ENCODE measurements around the gene GCGR. TPM values are rescaled to one million over a fixed set of nuclear protein-coding genes. Genes with fewer than 3 reads are reported as not detected.

Gene GCGR
- total and polyA plus RNA-seq, 3 donors from 2014 or later, result 0.88 to 1.5 (median 1.3) TPM

DNA sequence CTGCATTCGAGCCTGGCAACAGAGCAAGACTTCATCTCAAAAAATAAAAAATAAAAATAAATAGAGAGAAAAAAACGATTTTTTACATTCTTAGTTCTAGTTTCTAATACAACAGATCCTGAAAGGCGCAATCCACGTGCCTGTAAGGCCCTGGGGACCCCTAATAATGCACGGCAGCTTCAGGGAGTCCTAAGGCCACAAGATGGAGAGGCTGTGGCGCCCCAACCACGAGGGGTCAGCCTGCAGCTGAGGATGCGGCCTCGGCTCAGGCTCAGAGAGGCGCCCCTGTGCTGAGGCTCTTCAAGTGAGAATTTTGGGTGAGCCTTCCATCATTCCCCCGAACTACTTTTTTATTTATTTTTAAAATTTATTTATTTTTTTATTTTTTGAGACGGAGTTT is 45.5 kb downstream of the GCGR start:
- intact Hi-C loops (cut with DNase I; ENCODE audit: low total_unique reads), result no loop called here
- H3K9me3 ChIP-seq, result no peaks in the 10 kb centered on the region
- TF ChIP-seq CTCF (IDR thresholded peaks at IDR 0.05) (no peak), POLR2A (IDR thresholded peaks at IDR 0.05) (no peak)
- no peak overlapping the region for H3K4me3 ChIP-seq
- H3K27me3 ChIP-seq, result no peaks in the 10 kb centered on the region
- H3K27ac ChIP-seq, result no peak overlapping the region
- 90 to 92% methylated on average over 12 of the region's 12 CpGs for WGBS, 2 donors
- H3K36me3 ChIP-seq (ENCODE audit: low read depth, missing control alignments), result no peaks in the 10 kb centered on the region
- H3K4me1 ChIP-seq, result no peaks in the 10 kb centered on the region
- DNase-seq, result no peak

DNA sequence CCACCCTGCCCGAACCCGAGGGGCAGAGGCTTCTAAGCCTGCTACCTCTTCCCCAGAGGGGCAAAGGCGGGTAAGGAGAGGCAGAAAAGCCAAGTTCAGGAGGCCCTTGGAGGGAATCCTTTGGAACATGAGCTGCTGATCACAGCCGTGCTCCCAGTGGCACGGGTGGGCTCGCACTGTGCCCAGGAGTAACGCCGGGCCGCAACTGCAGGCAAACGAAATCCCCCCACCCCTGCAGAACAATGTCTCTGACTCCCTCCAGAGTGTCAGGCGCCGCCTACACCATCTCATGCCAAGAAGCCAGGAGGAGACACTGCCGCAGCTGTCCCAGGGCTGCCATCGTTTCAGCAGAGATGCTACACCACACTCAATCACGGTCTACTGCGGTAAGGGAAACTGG is 47.5 kb downstream of the GCGR start:
- H3K4me1 ChIP-seq, result no peaks in the 10 kb centered on the region
- DNase-seq, result no peak
- H3K27me3 ChIP-seq, result no peaks in the 10 kb centered on the region
- 98 to 100% methylated on average over 7 to 16 of the region's 16 CpGs for WGBS, 2 donors
- no peaks in the 10 kb centered on the region for H3K36me3 ChIP-seq (ENCODE audit: low read depth, missing control alignments)
- no peaks in the 10 kb centered on the region for H3K9me3 ChIP-seq
- intact Hi-C loops (cut with DNase I; ENCODE audit: low total_unique reads), result no loop called here
- H3K27ac ChIP-seq, result no peak overlapping the region
- H3K4me3 ChIP-seq, result no peak overlapping the region
- no peak for TF ChIP-seq POLR2A (IDR thresholded peaks at IDR 0.05)
- TF ChIP-seq CTCF (IDR thresholded peaks at IDR 0.05), result no peak

GRCh38 chr17:81852237-81852636 is 48.3 kb downstream of the GCGR start:
- Histone ChIP-seq H3K4me3 (no peak overlapping the region), H3K9me3 (no peaks in the 10 kb centered on the region), H3K4me1 (no peaks in the 10 kb centered on the region), H3K27me3 (no peaks in the 10 kb centered on the region), H3K36me3 (ENCODE audit: low read depth, missing control alignments) (no peaks in the 10 kb centered on the region), H3K27ac (no peak overlapping the region)
- TF ChIP-seq POLR2A (IDR thresholded peaks at IDR 0.05) (no peak), CTCF (IDR thresholded peaks at IDR 0.05) (no peak)
- DNase-seq, result no peak
- intact Hi-C loops (cut with DNase I; ENCODE audit: low total_unique reads), result no loop called here
- WGBS, 2 donors, result 84 to 100% methylated on average over 3 to 12 of the region's 12 CpGs

DNA sequence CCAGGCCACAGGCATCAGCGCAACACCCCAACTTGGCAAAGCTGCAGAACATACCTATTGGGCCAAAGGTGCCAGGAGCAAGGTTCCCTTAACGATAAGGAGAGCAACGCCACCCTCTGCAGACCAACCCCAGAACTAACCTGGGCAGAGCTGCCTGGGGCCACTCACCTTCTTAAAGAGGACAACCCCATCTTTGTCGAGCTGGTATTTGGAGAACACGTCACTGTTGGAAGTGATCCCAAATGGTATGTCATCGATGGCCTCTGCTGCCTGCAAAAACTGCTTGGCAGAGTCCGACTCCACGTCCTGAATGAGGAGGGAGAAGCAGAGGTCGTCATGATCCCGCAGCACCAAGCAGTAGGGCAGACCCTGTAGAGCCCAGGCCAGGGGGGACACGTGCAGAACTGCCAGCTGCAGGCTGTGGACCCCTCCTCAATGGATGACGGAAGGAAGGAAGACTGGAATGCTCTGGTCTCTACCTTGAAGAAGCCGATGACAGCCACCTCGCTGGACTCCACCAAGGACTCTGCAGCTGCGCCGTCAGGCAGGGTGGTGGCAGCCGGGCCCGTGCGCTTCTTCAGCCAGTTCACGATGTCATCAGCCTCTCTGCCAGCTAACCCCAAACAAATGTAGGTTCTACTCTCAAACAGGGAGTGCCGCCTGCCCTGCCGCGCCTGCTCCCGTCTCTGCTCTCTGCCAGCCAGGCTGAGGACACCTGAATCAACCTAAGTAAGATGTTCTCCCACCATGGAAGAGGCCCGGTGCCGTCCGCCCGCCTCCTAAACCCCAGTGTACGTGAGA is 51.2 kb downstream of the GCGR start:
- Histone ChIP-seq H3K4me3 (no peak overlapping the region), H3K4me1 (peaks cover 12% of the 10 kb centered on the region), H3K9me3 (no peaks in the 10 kb centered on the region), H3K27me3 (no peaks in the 10 kb centered on the region), H3K27ac (no peak overlapping the region), H3K36me3 (ENCODE audit: low read depth, missing control alignments) (no peaks in the 10 kb centered on the region)
- WGBS, 2 donors, result 81 to 87% methylated on average over 26 to 29 of the region's 29 CpGs
- intact Hi-C loops (cut with DNase I; ENCODE audit: low total_unique reads), result no loop called here
- no peak for TF ChIP-seq POLR2A (IDR thresholded peaks at IDR 0.05)
- TF ChIP-seq CTCF (IDR thresholded peaks at IDR 0.05), result no peak
- DNase-seq, result no peak

Measured in testis (tissue), 3 donors.